NCI-H82 (cell line): ENCODE measurements around the gene PLXDC2.
"Not testable (repeated sequence)": the region's sequence is repeated elsewhere in the genome, so short reads cannot be mapped to it uniquely, and the experiment has no call there.

Experiments
- DNase-seq: peaks from one replicate; lab custom pipeline; 2025; lab: John Stamatoyannopoulos, UW

PLXDC2 gene

GRCh38 chr10:20114179-20114578 lies 297.9 kb downstream of the PLXDC2 start:
- no peak for DNase-seq

GRCh38 chr10:20115894-20116293 lies 299.7 kb downstream of the PLXDC2 start:
- DNase-seq, result no peak

- DNase-seq, result no peak
These were observed 301.2 kb downstream of the PLXDC2 start for GRCh38 chr10:20117471-20117870.

DNA sequence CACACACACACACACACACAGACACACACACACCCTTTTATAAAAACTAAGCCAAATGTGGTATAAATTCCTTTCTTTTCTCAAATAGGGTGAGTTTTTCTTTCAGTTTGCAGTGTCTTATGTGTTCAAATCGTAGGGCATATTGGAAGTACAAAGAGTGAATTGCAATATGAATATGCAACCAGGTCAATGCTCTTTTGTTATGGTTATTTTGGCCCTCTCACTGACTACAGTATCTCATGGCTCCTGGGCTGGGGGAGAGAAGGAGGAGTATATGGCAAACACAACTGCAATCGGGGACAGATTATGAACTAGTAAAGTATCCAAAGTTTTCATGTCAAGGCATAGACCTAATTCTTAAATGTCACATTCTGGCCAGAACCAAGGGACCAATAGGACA lies 301.9 kb downstream of the PLXDC2 start:
- no peak for DNase-seq

DNA sequence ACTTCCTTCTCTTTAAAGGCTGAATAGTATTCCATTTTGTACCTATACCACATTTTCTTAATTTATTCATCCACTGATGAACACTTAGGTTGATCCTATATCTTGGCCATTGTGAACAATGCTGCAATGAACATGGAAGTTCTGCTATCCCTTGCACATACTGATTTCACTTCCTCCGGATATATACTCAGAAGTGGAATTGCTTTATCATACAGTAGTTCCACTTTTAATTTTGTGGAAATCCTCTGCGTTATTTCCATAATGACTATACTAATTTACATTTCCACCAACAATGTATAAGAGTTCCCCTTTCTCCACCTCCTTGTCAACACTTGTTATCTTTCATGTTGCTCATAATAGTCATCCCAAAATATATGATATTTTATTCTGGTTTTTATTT lies 312.6 kb downstream of the PLXDC2 start:
- no peak for DNase-seq

- no peak for DNase-seq
These were observed 316.6 kb downstream of the PLXDC2 start for GRCh38 chr10:20132816-20133215.

GRCh38 chr10:20133669-20134189 lies 317.5 kb downstream of the PLXDC2 start:
- DNase-seq, result no peak

DNA sequence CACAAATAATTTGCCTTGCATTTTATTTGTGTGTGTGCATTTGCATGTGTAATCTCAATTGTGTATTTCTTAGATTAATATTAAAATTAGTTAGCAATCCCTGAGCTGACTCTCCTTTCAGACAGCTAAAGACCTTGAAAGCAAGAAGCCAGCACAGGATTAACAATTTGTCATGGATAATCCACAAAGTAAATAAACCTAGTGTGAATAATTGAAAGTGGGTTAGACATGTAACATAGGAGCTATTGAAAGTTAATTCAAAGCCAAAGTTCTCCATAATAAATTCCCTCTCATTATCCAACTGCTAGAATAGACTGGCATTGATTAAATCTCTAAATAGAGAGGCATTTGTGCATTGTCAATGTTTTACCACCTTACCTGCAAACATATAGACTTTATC lies 326.1 kb downstream of the PLXDC2 start:
- peak; percentile 78 for DNase-seq

DNA sequence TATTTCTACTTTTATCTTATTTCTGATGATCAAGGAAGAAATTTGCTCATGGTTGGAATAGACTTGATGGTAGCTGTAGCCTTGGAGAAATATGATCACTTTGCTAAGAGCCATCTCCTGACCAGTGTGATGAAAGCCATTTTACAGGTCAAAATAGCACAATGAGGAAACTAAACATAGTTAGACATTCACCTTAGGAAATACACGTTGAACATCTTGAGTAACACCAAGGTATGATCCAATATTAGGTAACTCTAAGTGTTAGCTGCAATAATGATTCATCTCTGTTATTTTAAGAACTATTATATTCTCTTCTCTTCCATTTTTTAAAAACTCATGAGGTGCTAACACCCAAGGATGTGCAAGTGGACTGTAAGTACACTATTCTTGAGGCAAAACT lies 328.0 kb downstream of the PLXDC2 start:
- DNase-seq, result no peak

DNA sequence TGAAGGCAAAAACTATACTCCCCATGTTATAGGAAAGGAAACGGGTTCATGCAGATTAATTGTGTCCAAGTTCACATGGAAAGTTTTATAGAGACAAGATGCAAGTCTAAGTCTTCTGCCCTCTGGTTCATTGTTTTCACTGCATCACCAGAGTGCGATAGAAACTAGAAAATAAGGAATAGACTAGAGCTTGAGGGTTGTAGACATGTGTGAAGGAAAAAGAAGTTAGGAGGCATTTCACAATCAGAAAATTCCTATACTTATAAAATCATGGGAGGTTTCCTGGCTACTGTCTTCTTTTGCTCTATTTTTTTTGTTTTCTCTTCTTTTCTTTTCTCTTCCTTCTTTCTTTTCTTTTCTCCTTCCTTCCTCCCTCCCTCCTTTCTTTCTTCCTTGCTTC lies 329.8 kb downstream of the PLXDC2 start:
- no peak for DNase-seq

GRCh38 chr10:20147684-20148083 lies 331.5 kb downstream of the PLXDC2 start:
- DNase-seq, result no peak

DNA sequence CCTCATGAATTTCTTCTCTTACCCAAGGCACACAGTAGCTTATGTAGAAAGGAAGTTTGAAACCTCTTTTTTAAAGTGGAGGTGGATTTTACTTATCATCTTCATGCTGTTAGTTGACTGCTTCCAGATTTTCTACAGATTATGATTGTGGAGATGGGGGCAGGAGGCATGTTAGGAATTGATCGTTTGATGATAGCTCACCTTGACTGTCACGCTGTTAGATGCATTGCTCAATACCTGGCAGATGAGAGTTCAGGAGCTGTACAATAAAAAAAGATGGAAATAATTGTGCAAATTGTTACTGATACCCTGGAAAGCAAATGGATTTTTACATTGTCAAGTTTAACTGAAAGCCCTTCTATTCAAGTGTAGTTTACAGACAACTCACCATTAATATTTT lies 340.3 kb downstream of the PLXDC2 start:
- no peak for DNase-seq

DNA sequence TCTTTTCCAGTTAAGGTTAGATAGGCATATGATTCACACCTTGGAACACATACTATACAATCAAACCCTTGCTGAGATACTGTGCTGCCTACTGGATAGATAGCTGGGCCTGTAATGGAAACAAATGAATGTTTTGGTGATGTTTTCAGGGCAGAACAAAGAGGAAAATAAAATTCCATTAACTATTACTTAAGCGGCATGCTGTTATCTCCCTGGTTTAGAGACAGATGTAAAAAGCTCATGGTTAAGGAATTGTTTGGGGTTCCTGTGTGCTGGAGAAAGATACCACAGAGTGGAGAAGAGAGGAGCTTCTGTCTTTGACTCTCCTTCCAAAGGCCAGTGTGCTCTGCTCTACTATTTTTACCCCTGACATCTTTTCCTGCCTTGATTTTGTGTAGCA lies 341.1 kb downstream of the PLXDC2 start:
- no peak for DNase-seq

GRCh38 chr10:20158086-20158485 lies 341.9 kb downstream of the PLXDC2 start:
- DNase-seq, result no peak

DNA sequence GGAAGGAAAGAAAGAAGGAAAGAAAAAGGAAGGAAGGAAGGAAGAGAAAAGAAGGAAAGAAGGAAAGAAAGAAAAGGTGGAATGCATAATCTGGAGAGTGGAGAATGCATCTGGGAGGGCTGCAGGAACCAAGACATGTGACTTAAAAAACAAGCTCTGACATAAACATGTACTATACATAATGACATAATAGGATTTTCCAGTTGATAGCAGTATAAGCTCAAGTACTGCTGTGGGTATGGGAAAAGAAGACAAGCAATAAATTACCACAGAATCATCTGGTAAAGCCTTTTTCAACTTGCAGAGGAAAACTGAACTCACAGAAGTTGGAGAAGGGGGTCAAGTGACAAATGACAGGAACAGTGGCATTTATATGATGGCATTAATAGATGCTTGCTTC lies 345.9 kb downstream of the PLXDC2 start:
- peak; percentile 71 for DNase-seq

GRCh38 chr10:20166096-20166675 lies 350.0 kb downstream of the PLXDC2 start:
- no peak for DNase-seq

DNA sequence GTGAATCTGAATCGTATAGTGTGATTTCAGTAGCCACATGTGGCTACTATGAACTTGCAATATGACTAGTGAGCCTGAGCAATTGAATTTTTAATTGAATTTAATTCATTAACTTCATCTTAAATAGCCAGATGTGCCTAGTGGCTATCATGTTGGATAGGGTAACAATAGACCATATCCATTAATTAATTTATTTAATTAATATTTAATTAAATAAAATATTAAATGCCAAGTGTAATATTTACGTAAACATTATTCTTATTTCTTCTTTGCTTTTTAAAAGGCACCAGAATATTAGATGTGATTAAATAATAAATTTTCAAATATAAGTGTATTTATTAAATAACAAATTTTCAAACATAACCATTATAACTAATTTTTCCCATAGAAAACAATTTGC lies 354.4 kb downstream of the PLXDC2 start:
- DNase-seq, result no peak

DNA sequence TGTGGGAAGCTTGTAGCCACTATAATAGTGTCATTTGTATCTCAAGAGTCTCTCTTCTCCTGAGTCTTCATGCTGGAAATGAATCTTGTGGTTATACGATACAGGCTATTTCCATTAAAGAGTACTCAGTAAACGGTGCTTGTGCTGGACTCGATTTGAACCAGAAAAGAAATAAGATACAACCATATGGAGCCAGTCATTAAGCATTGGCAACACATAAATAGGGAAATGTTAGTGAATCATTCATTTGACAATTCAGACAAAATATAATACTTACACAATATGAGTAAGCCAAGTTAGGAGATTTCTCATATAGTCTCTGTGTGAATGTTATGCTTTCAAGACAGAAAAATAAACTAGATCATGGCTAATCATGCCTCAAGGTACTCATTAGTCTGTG lies 356.8 kb downstream of the PLXDC2 start:
- no peak for DNase-seq

- no peak for DNase-seq
These were observed 359.5 kb downstream of the PLXDC2 start for GRCh38 chr10:20175719-20176118.

- DNase-seq, result no peak
These were observed 364.5 kb downstream of the PLXDC2 start for GRCh38 chr10:20180766-20181165.

GRCh38 chr10:20181434-20181833 lies 365.2 kb downstream of the PLXDC2 start:
- no peak for DNase-seq

- DNase-seq, result no peak
These were observed 368.9 kb downstream of the PLXDC2 start for GRCh38 chr10:20185116-20185515.

DNA sequence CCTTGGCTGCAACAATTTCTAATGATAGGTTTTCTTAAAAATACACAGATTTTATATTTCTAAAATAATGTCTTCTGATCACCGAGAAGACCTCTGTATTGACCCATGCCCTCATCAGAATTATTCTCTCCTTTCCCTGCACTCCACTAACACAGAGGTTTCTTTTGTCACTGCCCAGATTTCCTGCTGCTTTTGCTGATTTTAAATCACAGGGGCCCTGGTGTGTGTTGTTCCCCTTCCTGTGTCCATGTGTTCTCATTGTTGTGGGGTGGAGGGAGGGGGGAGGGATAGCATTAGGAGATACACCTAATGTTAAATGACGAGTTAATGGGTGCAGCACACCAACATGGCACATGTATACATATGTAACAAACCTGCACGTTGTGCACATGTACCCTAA lies 375.2 kb downstream of the PLXDC2 start:
- DNase-seq, result not testable (repeated sequence)

- no peak for DNase-seq
These were observed 378.8 kb downstream of the PLXDC2 start for GRCh38 chr10:20195076-20195475.

DNA sequence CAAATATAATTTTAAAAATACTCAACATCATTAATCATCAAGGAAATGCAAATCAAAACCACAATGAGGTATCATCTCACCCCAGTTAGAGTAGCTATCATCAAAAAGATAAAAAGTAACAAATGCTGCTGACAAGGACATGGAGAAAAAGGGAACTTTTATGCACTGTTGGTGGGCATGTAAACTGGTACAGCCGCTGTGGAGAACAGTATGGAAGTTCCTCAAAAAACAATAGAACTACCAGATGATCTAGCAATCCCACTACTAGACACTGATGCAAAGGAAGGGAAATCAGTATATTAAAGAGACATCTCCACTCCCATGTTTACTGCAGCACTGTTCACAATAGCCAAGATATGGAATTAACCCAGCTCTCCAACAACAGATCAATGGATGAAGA lies 384.5 kb downstream of the PLXDC2 start:
- no peak for DNase-seq
